Measurements from ENCODE around the gene LMO1.

Gene LMO1

GRCh38 chr11:8290081-8290810 lies 26.6 kb upstream of the LMO1 start:
- no peaks in the 10 kb centered on the region for H3K9me3 ChIP-seq (ENCODE audit: insufficient read depth, low read length)
- H3K4me2 ChIP-seq (ENCODE audit: low read depth, low read length, poor library complexity, severe bottlenecking): no peak overlapping the region
- no peaks in the 10 kb centered on the region for H3K36me3 ChIP-seq (ENCODE audit: low read length)
- H3K4me3 ChIP-seq (ENCODE audit: insufficient read depth, low read length, poor library complexity, severe bottlenecking): no peak overlapping the region
- no peaks in the 10 kb centered on the region for H3K27me3 ChIP-seq (ENCODE audit: low read length)
- H3K27ac ChIP-seq (ENCODE audit: low read depth, low read length): no peak overlapping the region
- no peaks in the 10 kb centered on the region for H4K20me1 ChIP-seq (ENCODE audit: low read depth, low read length)
- H3F3A ChIP-seq (ENCODE audit: insufficient read depth): no peaks in the 10 kb centered on the region
- TF ChIP-seq EZH2phosphoT487 (conservative IDR thresholded peaks at IDR 0.05; ENCODE audit: low read length) (no peak), CTCF (IDR thresholded peaks at IDR 0.05; ENCODE audit: insufficient read depth, low read length, poor library complexity, severe bottlenecking) (no peak)
- no peak overlapping the region for H3K9ac ChIP-seq (ENCODE audit: low read length)
- no peak overlapping the region for H2AFZ ChIP-seq (ENCODE audit: low read depth, low read length, severe bottlenecking)
- H3K79me2 ChIP-seq (ENCODE audit: insufficient read depth, low read length): no peaks in the 10 kb centered on the region
- H3K9me2 ChIP-seq (replicated peaks; ENCODE audit: insufficient read depth, low read length): no peaks in the 10 kb centered on the region

GRCh38 chr11:8289492-8289918 lies 25.8 kb upstream of the LMO1 start:
- no peaks in the 10 kb centered on the region for H3K27me3 ChIP-seq (ENCODE audit: low read length)
- no peak overlapping the region for H2AFZ ChIP-seq (ENCODE audit: low read depth, low read length, severe bottlenecking)
- H3K9me2 ChIP-seq (replicated peaks; ENCODE audit: insufficient read depth, low read length): no peaks in the 10 kb centered on the region
- no peaks in the 10 kb centered on the region for H3F3A ChIP-seq (ENCODE audit: insufficient read depth)
- H3K79me2 ChIP-seq (ENCODE audit: insufficient read depth, low read length): no peaks in the 10 kb centered on the region
- H3K4me2 ChIP-seq (ENCODE audit: low read depth, low read length, poor library complexity, severe bottlenecking): no peak overlapping the region
- H3K27ac ChIP-seq (ENCODE audit: low read depth, low read length): no peak overlapping the region
- no peak overlapping the region for H3K9ac ChIP-seq (ENCODE audit: low read length)
- H3K9me3 ChIP-seq (ENCODE audit: insufficient read depth, low read length): no peaks in the 10 kb centered on the region
- TF ChIP-seq EZH2phosphoT487 (conservative IDR thresholded peaks at IDR 0.05; ENCODE audit: low read length) (no peak), CTCF (IDR thresholded peaks at IDR 0.05; ENCODE audit: insufficient read depth, low read length, poor library complexity, severe bottlenecking) (no peak)
- no peaks in the 10 kb centered on the region for H3K36me3 ChIP-seq (ENCODE audit: low read length)
- no peaks in the 10 kb centered on the region for H4K20me1 ChIP-seq (ENCODE audit: low read depth, low read length)
- H3K4me3 ChIP-seq (ENCODE audit: insufficient read depth, low read length, poor library complexity, severe bottlenecking): no peak overlapping the region

- Histone ChIP-seq H3K9me3 (ENCODE audit: insufficient read depth, low read length) (no peaks in the 10 kb centered on the region), H3K27ac (ENCODE audit: low read depth, low read length) (no peak overlapping the region), H3K79me2 (ENCODE audit: insufficient read depth, low read length) (no peaks in the 10 kb centered on the region), H3F3A (ENCODE audit: insufficient read depth) (no peaks in the 10 kb centered on the region), H2AFZ (ENCODE audit: low read depth, low read length, severe bottlenecking) (no peak overlapping the region), H3K9ac (ENCODE audit: low read length) (no peak overlapping the region), H3K27me3 (ENCODE audit: low read length) (no peaks in the 10 kb centered on the region), H3K9me2 (replicated peaks; ENCODE audit: insufficient read depth, low read length) (no peaks in the 10 kb centered on the region), H3K36me3 (ENCODE audit: low read length) (no peaks in the 10 kb centered on the region), H4K20me1 (ENCODE audit: low read depth, low read length) (no peaks in the 10 kb centered on the region), H3K4me3 (ENCODE audit: insufficient read depth, low read length, poor library complexity, severe bottlenecking) (no peak overlapping the region), H3K4me2 (ENCODE audit: low read depth, low read length, poor library complexity, severe bottlenecking) (no peak overlapping the region)
- TF ChIP-seq CTCF (IDR thresholded peaks at IDR 0.05; ENCODE audit: insufficient read depth, low read length, poor library complexity, severe bottlenecking) (no peak), EZH2phosphoT487 (conservative IDR thresholded peaks at IDR 0.05; ENCODE audit: low read length) (no peak)
Measured at GRCh38 chr11:8288824-8289491, 25.3 kb upstream of the LMO1 start.
